A549 (cell line): ENCODE measurements around the gene HNF1B. TPM values are rescaled to one million over a fixed set of nuclear protein-coding genes. Genes with fewer than 3 reads are reported as not detected.
A peak's percentile ranks its signal among the peaks of the same experiment; 100 is the strongest.

ENCODE experiments used
- ATAC-seq, 2 experiments: fragments of 200-7000 bp in 1 of 2; fragments of >200 bp in 1 of 2; cut with Nextera tagmentation in 1 of 2; cut with Tn5 transposase in 1 of 2; 3 replicates each; pipeline versions ENCODE4 v1.8.0 to v1.9.1; 2018 to 2020; ENCODE audit warnings: mild to moderate bottlenecking in 1 of 2, moderate library complexity in 1 of 2
- CTCF ChIA-PET: fragments of 300-600 bp; sonication (Branson Sonifier 250); formaldehyde crosslinking; extraction: SDS; loops from one replicate; lab custom pipeline; 2021; ENCODE audit warnings: antibody characterized with exemption, inconsistent platforms; lab: Yijun Ruan, JAX
- POLR2A ChIA-PET: fragments of 350-600 bp; formaldehyde crosslinking; extraction: SDS; loops from one replicate; lab custom pipeline; 2021; ENCODE audit warnings: antibody characterized with exemption, inconsistent platforms; lab: Yijun Ruan, JAX
- DNase-seq, 2 experiments: peaks; one replicate each; pipeline versions ENCODE4 v3.0.0 to v3.0.0-alpha.2; 2011 to 2016; ENCODE audit warnings: low read depth in 1 of 2, low spot score in 1 of 2
- FAIRE-seq: peaks from 2 replicates; lab custom pipeline; 2011; peaks lifted over from hg19 to GRCh38; lab: Jason Lieb, UNC
- H3K27ac ChIP-seq, 2 experiments: fragments of >200 bp; sonication (Bioruptor Twin); formaldehyde crosslinking; 3 replicates each; pipeline ENCODE4 v1.5.1; 2016 to 2017
- H3K4me1 ChIP-seq: fragments of >200 bp; sonication (Bioruptor Twin); formaldehyde crosslinking; 3 replicates; pipeline ENCODE4 v1.6.1; 2016
- H3K4me2 ChIP-seq: fragments of >200 bp; sonication (Bioruptor Twin); formaldehyde crosslinking; 3 replicates; pipeline ENCODE4 v1.6.1; 2016
- H3K4me3 ChIP-seq: fragments of >200 bp; sonication (Bioruptor Twin); formaldehyde crosslinking; 3 replicates; pipeline ENCODE4 v1.5.1; 2016
- H3K9me3 ChIP-seq: fragments of >200 bp; sonication (Bioruptor Twin); formaldehyde crosslinking; 3 replicates; pipeline ENCODE4 v1.6.1; 2016
- BHLHE40 ChIP-seq: IDR thresholded peaks from 2 replicates; pipeline ENCODE4 v1.6.1; 2012; ENCODE audit warnings: low read depth, low read length, inconsistent platforms
- CBX2 ChIP-seq: fragments of 200-600 bp; sonication (generic); IDR thresholded peaks from 2 replicates; pipeline ENCODE4 v1.6.1; 2016; ENCODE audit warnings: low read depth, mild to moderate bottlenecking, borderline replicate concordance
- CEBPB ChIP-seq, 2 experiments: fragments of >200 bp in 1 of 2; sonication (Bioruptor Twin) in 1 of 2; formaldehyde crosslinking in 1 of 2; IDR thresholded peaks; 2 replicates each; pipeline ENCODE4 v1.6.1; 2012 to 2016
- CHD2 ChIP-seq: fragments of 150-350 bp; IDR thresholded peaks from 2 replicates; pipeline ENCODE4 v1.6.1; 2014; ENCODE audit warnings: low read length; ENCODE audit not compliant: partially characterized antibody
- CHD4 ChIP-seq: fragments of 200-600 bp; sonication (generic); IDR thresholded peaks from 2 replicates; pipeline ENCODE4 v1.6.1; 2016; ENCODE audit warnings: antibody characterized with exemption, mild to moderate bottlenecking, borderline replicate concordance
- E2F6 ChIP-seq: IDR thresholded peaks from 2 replicates; pipeline ENCODE4 v1.6.1; 2012; ENCODE audit warnings: low read depth, borderline replicate concordance
- ELK1 ChIP-seq: fragments of 150-350 bp; IDR thresholded peaks from 2 replicates; pipeline ENCODE4 v1.6.1; 2014; ENCODE audit warnings: low read depth, mild to moderate bottlenecking, low read length
- FOSB ChIP-seq: fragments of 250-450 bp; sonication (Bioruptor Pico); IDR thresholded peaks from 2 replicates; pipeline ENCODE4 v1.5.0; 2020; ENCODE audit warnings: mild to moderate bottlenecking, moderate library complexity
- HEYL ChIP-seq: fragments of 250-450 bp; sonication (Bioruptor Pico); IDR thresholded peaks from 2 replicates; pipeline ENCODE4 v1.8.0; 2021; ENCODE audit warnings: mild to moderate bottlenecking, moderate library complexity
- KDM1A ChIP-seq: fragments of 200-600 bp; sonication (generic); IDR thresholded peaks from 2 replicates; pipeline ENCODE4 v1.6.1; 2016; ENCODE audit warnings: low read depth, mild to moderate bottlenecking
- MAX ChIP-seq: IDR thresholded peaks from 2 replicates; pipeline ENCODE4 v1.6.1; 2012
- NFE2L2 ChIP-seq: fragments of 150-350 bp; conservative IDR thresholded peaks from 2 replicates; pipeline ENCODE4 v1.6.1; 2014; ENCODE audit warnings: low read length
- NPAS2 ChIP-seq: fragments of 250-450 bp; sonication (Bioruptor Pico); IDR thresholded peaks from 2 replicates; pipeline ENCODE4 v1.8.0; 2022; ENCODE audit warnings: mild to moderate bottlenecking, moderate library complexity, borderline replicate concordance
- PBX3 ChIP-seq: IDR thresholded peaks from 2 replicates; pipeline ENCODE4 v1.6.1; 2012
- PHF8 ChIP-seq: fragments of 200-600 bp; sonication (generic); IDR thresholded peaks from 2 replicates; pipeline ENCODE4 v1.6.1; 2016; ENCODE audit warnings: low read depth, mild to moderate bottlenecking, antibody characterized with exemption, moderate library complexity, borderline replicate concordance
- POLR2AphosphoS2 ChIP-seq: conservative IDR thresholded peaks from 2 replicates; pipeline ENCODE4 v1.6.1; 2012; ENCODE audit warnings: low read length, improper control_type of control experiment, inconsistent platforms
- REST ChIP-seq: fragments of 200-600 bp; sonication (generic); IDR thresholded peaks from 2 replicates; pipeline ENCODE4 v1.6.1; 2016; ENCODE audit warnings: antibody characterized with exemption, mild to moderate bottlenecking, moderate library complexity
- RFX5 ChIP-seq: fragments of 450-650 bp; IDR thresholded peaks from 2 replicates; pipeline ENCODE4 v1.7.1; 2014; ENCODE audit warnings: antibody characterized with exemption, mild to moderate bottlenecking, moderate library complexity
- RNF2 ChIP-seq: fragments of 200-600 bp; sonication (generic); IDR thresholded peaks from 2 replicates; pipeline ENCODE4 v1.6.1; 2016; ENCODE audit warnings: low read depth, mild to moderate bottlenecking, antibody characterized with exemption, moderate library complexity, borderline replicate concordance
- SREBF2 ChIP-seq: fragments of 450-650 bp; IDR thresholded peaks from 2 replicates; pipeline ENCODE4 v1.6.1; 2014; ENCODE audit warnings: mild to moderate bottlenecking, moderate library complexity
- TFCP2L1 ChIP-seq: fragments of 250-450 bp; sonication (Bioruptor Pico); IDR thresholded peaks from 2 replicates; pipeline ENCODE4 v1.5.0; 2021; ENCODE audit warnings: mild to moderate bottlenecking
- USF2 ChIP-seq: fragments of 450-650 bp; IDR thresholded peaks from 2 replicates; pipeline ENCODE4 v1.6.1; 2014; ENCODE audit warnings: antibody characterized with exemption
- ZC3H11A ChIP-seq: fragments of 450-650 bp; IDR thresholded peaks from 2 replicates; pipeline ENCODE4 v1.6.1; 2014; ENCODE audit warnings: antibody characterized with exemption, mild to moderate bottlenecking
- ZNF302 ChIP-seq: fragments of 250-450 bp; sonication (Bioruptor Pico); IDR thresholded peaks from 2 replicates; pipeline ENCODE4 v1.9.0; 2021; ENCODE audit warnings: inconsistent platforms, mild to moderate bottlenecking, moderate library complexity
- whole genome bisulfite sequencing: methylation state at CpG from one replicate; pipeline ENCODE4 v1.1.6; 2017; ENCODE audit errors: missing lambda C conversion rate; 5-methylcytosine and 5-hydroxymethylcytosine counted together
- polyA plus RNA-seq, 4 experiments: library from polyadenylated mRNA; depleted of rRNA in 3 of 4; stranded (reverse); fragments of >200 nt; fragmentation: RNase III in 1 of 4; extraction: RNeasy Plus Mini Kit Qiagen cat#74134 plus additional on column Dnase treatment in 1 of 4; gene quantifications; 2 replicates in 3 of 4; 3 replicates in 1 of 4; pipeline ENCODE4 v1.2.3, GENCODE V29; 2011 to 2017

Gene HNF1B
- polyA plus RNA-seq, 2 of the 4 experiments (the other 2 are of a cell fraction): 13.3 to 21.3 TPM

GRCh38 chr17:37769050-37769449 lies 24.2 kb upstream of the HNF1B start:
- Histone ChIP-seq H3K27ac (no peak overlapping the region), H3K4me2 (no peak overlapping the region), H3K9me3 (no peaks in the 10 kb centered on the region), H3K4me3 (no peak overlapping the region)
- no peak for ATAC-seq
- POLR2A ChIA-PET: no interaction called here
- FAIRE-seq: no peak
- no peak for DNase-seq
- 84% methylated on average over 6 of the region's 6 CpGs for WGBS
- TF ChIP-seq RNF2: no peak
- TF ChIP-seq, all 56 proteins: peak for 0
- CTCF ChIA-PET: interaction anchor here (0.5 to 7.2 kb wide), 15 partner anchors 10 to 469 kb away, joined by 3 to 80 read pairs (median 12); partner anchors contain the start of genes HNF1B and SYNRG
- peaks cover 20% of the 10 kb centered on the region for H3K4me1 ChIP-seq

GRCh38 chr17:37768438-37768837 lies 23.6 kb upstream of the HNF1B start:
- Histone ChIP-seq H3K4me3 (no peak overlapping the region), H3K27ac (no peak overlapping the region), H3K4me1 (peaks cover 20% of the 10 kb centered on the region), H3K4me2 (no peak overlapping the region), H3K9me3 (no peaks in the 10 kb centered on the region)
- no peak for FAIRE-seq
- ChIA-PET CTCF (interaction anchor here (0.7 to 7.2 kb wide), 8 partner anchors 10 to 118 kb away, joined by 3 to 80 read pairs (median 4); no protein-coding TSS in a partner anchor), POLR2A (no interaction called here)
- DNase-seq: no peak
- TF ChIP-seq PBX3: no peak
- TF ChIP-seq HEYL (CRISPR knock-in tag): no peak
- TF ChIP-seq ZNF302: no peak
- TF ChIP-seq USF2: no peak
- no peak for TF ChIP-seq ZC3H11A
- no peak for TF ChIP-seq BHLHE40
- TF ChIP-seq NPAS2 (CRISPR knock-in tag): no peak
- no peak for TF ChIP-seq PHF8
- no peak for TF ChIP-seq MAX
- TF ChIP-seq SREBF2: no peak
- WGBS: 83% methylated on average over 2 of the region's 2 CpGs
- ATAC-seq: no peak

- no peak for FAIRE-seq
- Histone ChIP-seq H3K9me3 (no peaks in the 10 kb centered on the region), H3K4me1 (peaks cover 20% of the 10 kb centered on the region), H3K4me3 (no peak overlapping the region), H3K4me2 (no peak overlapping the region), H3K27ac (no peak overlapping the region)
- CTCF ChIA-PET: interaction anchor here (1.2 to 7.2 kb wide), 9 partner anchors 16 to 117 kb away, joined by 3 to 80 read pairs (median 10); partner anchors contain the start of gene HNF1B
- ATAC-seq: no peak
- DNase-seq: peak in 1 of 2 experiments; percentile 33
- WGBS: 81% methylated on average over 6 of the region's 6 CpGs
- POLR2A ChIA-PET: no interaction called here
- TF ChIP-seq ELK1: no peak
- TF ChIP-seq KDM1A: no peak
- TF ChIP-seq FOSB: no peak
- TF ChIP-seq POLR2AphosphoS2: no peak
- TF ChIP-seq E2F6: no peak
- no peak for TF ChIP-seq CHD4
- no peak for TF ChIP-seq NPAS2 (CRISPR knock-in tag)
- no peak for TF ChIP-seq CBX2
- TF ChIP-seq TFCP2L1: no peak
- TF ChIP-seq REST: no peak
- TF ChIP-seq NFE2L2: no peak
- TF ChIP-seq CEBPB (IDR thresholded peaks at IDR 0.05): no peak
- no peak for TF ChIP-seq RFX5
- TF ChIP-seq CHD2: no peak
- no peak for TF ChIP-seq RNF2
Observed at GRCh38 chr17:37766971-37767370, 22.1 kb upstream of the HNF1B start.
